ENCODE data around the gene ZYG11B. TPM values are rescaled to one million over a fixed set of nuclear protein-coding genes. Genes with fewer than 3 reads are reported as not detected.

Gene ZYG11B
- total and polyA plus RNA-seq, 9 of the 15 experiments (the other 6 are each of a cell fraction or from before 2014, with no cell fraction given): 4.9 to 22.2 (median 12.2) TPM

- peak; percentile 39; the same call in 1 of the 2 replicates for TF ChIP-seq ZBTB49 (CRISPR knock-in tag; IDR thresholded peaks at IDR 0.05; ENCODE audit: borderline replicate concordance)
- peak; percentile 56; the same call in 1 of the 2 replicates for TF ChIP-seq ZNF165 (CRISPR knock-in tag; IDR thresholded peaks at IDR 0.05; ENCODE audit: borderline replicate concordance)
- TF ChIP-seq CAMTA2 (CRISPR knock-in tag; conservative IDR thresholded peaks at IDR 0.05): peak; percentile 86; the same call in 1 of the 2 replicates
- TF ChIP-seq ZNF311 (CRISPR knock-in tag; IDR thresholded peaks at IDR 0.05): no peak
- TF ChIP-seq CSDE1 (IDR thresholded peaks at IDR 0.05): no peak; a peak in 1 of 4 replicates
- TF ChIP-seq TAF1 (IDR thresholded peaks at IDR 0.05; ENCODE audit: control insufficient read depth, extremely low read depth, insufficient read depth, low read length, severe bottlenecking): peak; percentile 72
- peak; percentile 72 for TF ChIP-seq POLR2H (tag; IDR thresholded peaks at IDR 0.05; ENCODE audit: low read depth)
- no peak for TF ChIP-seq PTRF (tag; IDR thresholded peaks at IDR 0.05)
- TF ChIP-seq SMAD1 (IDR thresholded peaks at IDR 0.05; ENCODE audit: low read depth, low read length, partially characterized antibody): peak; percentile 50
- TF ChIP-seq THAP7 (CRISPR knock-in tag; IDR thresholded peaks at IDR 0.05): no peak; the same call in 1 of the 2 replicates
- peak; percentile 82 for TF ChIP-seq ZNF431 (CRISPR knock-in tag; IDR thresholded peaks at IDR 0.05)
- peak; percentile 89; the same call in 1 of the 2 replicates for TF ChIP-seq KAT7 (CRISPR knock-in tag; IDR thresholded peaks at IDR 0.05; ENCODE audit: borderline replicate concordance)
- TF ChIP-seq SAP30 (IDR thresholded peaks at IDR 0.05; ENCODE audit: borderline replicate concordance, insufficient read depth, low read depth, low read length, poor library complexity, severe bottlenecking): peak; percentile 85
- TF ChIP-seq SREBF2 (CRISPR knock-in tag; IDR thresholded peaks at IDR 0.05): peak; percentile 94; the same call in 1 of the 2 replicates
- peak; percentile 90; the same call in 1 of the 2 replicates for TF ChIP-seq FOXK1 (CRISPR knock-in tag; IDR thresholded peaks at IDR 0.05; ENCODE audit: borderline replicate concordance)
- TF ChIP-seq BCOR (IDR thresholded peaks at IDR 0.05): no peak
- TF ChIP-seq SNIP1 (IDR thresholded peaks at IDR 0.05; ENCODE audit: low read depth): peak; percentile 93
- peak; percentile 76; the same call in 1 of the 2 replicates for TF ChIP-seq ZNF655 (CRISPR knock-in tag; IDR thresholded peaks at IDR 0.05)
- 0 out of 2 replicates have a peak, but pooled peaks have one; percentile 33 for TF ChIP-seq TSHZ1 (CRISPR knock-in tag; IDR thresholded peaks at IDR 0.05)
Measured at GRCh38 chr1:52697795-52698674, 28.2 kb upstream of the ZYG11B start, which contains the start of gene COA7 (continued).

Data from K562 (cell line).